ENCODE data around the gene ARSG.
A peak's percentile ranks its signal among the peaks of the same experiment; 100 is the strongest.
"Not testable (repeated sequence)": the region's sequence is repeated elsewhere in the genome, so short reads cannot be mapped to it uniquely, and the experiment has no call there.

Gene ARSG

GRCh38 chr17:68277807-68278206 is 13.5 kb upstream of the ARSG start:
- DNase-seq (ENCODE audit: low read depth, low spot score): no peak

DNA sequence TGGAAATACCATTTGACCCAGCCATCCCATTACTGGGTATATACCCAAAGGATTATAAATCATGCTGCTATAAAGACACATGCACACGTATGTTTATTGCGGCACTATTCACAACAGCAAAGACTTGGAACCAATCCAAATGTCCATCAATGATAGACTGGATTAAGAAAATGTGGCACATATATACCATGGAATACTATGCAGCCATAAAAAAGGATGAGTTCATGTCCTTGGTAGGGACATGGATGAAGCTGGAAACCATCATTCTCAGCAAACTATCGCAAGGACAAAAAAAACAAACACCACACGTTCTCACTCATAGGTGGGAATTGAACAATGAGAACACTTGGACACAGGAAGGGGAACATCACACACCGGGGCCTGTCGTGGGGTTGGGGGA is 9.3 kb upstream of the ARSG start:
- not testable (repeated sequence) for DNase-seq (ENCODE audit: low read depth, low spot score)

DNA sequence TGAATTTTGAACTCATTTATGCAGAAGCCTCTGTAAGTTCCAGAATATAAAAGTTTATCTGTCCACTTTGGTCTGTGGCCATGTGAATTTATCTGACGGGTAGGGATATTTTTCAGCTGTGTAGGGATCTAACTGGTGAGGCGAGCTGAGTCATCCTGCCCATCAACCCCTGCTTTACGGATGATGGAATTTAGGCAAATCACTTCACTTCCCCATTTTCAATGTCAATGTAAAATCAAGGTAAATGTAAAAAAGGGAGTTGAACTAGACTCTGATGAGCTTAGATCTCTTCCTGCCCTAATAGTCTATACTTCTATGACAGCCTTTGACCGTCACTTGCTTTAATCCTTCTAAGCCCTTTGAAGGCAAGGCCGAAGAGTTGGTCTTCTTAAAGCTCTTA is 2.9 kb upstream of the ARSG start:
- no peak for DNase-seq (ENCODE audit: low read depth, low spot score)

DNA sequence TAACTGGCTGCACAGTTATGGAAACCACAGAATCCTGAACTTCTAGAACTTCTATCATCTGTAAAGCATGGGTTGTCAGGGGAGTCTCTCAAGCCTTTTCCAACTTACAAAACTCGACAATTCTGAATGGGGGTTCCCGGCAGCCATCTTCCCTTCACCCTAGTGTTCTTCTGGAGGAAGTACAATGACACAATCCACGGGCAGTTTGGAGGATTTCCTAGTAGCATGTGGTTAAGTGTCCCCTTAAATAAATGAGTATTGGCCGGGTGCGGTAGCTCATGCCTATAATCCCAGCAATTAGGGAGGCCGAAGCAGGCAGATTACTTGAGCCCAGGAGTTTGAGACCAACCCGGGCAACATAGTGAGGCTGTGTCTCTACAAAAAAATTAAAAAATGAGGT is 2.5 kb upstream of the ARSG start:
- DNase-seq (ENCODE audit: low read depth, low spot score): no peak

- peak; percentile 3 for DNase-seq (ENCODE audit: low read depth, low spot score)
These were observed 1.8 kb upstream of the ARSG start for GRCh38 chr17:68289473-68289872.

DNA sequence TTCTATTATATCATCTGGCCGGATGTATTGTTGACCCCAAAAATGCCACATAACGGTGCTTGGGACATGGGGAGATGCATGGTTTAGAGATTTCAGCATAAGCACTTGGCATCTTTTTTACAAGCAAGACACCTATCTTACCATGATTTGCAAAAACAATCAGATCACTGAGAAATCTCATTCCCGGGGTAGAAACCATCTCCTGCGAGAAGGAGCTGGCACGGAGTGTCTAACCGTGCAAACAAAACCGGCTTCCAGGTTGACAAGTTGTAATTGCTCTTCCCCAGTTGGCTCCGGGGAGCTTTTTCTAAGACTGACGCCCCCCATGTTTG is 1.4 kb upstream of the ARSG start:
- DNase-seq (ENCODE audit: low read depth, low spot score): no peak

DNA sequence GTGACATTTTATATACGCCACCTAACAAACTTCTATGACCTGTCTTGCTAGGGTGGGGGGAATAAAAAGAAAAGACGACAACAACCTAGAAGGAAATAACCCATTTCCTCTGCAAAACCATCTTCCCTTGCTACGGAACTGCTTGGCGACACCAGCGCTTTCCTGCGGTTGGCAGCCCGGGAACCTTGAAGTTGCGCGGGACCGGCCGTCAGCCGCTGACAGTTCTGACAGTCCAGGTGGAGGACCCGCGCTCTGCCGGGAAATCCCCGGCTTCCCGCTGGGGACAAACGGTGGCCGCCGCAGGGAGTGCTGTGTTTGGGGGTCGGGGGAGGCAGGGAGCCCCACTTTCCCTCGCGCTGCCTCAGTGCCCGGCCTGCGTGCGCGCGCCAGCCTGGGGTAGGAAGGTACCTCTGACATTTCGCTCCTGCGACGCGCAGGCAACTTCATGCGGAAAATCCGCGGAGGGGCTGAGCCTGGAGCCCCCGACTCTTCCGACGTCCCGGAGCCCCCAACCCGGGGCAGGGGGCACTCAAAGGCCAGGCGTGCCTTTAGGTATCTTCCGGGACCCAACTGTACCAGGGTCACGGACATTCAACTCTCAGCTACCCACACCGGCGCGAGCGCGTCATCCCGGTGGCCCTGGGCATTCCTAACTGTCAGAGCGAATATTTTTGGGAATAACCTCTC is 884 bp upstream of the ARSG start:
- DNase-seq (ENCODE audit: low read depth, low spot score): peak; percentile 51

DNA sequence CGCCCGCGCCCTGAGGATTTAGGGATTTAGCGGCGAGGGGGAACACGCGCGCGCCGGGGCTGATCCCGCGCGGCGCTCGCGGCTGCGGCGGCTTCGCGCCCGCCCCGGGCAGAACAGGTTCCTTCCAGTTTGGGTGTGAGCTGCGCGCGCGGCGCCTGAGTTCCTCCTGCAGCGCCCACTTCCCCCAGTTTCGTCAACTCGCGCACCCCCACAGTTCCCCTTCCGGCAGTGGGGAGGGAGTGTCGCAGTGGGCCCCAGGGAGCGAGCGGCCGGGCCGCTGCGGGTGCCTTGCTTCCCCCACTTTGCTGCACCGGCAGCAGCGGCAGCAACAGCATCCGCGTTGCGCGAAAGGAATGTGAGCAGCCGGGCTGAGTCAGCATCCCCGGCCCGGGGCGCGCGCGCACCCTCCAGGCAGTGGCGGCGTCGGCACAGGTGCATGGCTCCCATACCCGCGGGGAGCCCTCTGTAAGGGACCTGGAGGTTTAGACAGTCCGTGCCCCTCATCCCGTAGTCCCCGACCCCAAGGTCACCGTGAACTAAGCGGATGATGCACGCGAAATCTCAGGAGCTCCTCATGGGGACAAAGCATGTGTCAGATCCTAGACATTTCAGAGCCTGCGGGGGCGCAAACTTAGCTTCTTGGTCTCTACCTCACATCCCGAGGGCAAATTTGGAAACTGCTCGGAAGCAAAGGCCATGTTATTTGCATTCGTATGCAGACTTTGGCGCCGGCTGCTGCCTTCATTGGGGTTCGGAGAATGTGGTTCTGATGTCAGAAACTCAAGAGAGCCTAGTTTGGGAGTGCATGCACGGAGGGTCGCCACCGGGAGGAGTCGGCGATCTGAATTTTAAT is 767 bp downstream of the ARSG start:
- peak; percentile 91 for DNase-seq (ENCODE audit: low read depth, low spot score)

DNA sequence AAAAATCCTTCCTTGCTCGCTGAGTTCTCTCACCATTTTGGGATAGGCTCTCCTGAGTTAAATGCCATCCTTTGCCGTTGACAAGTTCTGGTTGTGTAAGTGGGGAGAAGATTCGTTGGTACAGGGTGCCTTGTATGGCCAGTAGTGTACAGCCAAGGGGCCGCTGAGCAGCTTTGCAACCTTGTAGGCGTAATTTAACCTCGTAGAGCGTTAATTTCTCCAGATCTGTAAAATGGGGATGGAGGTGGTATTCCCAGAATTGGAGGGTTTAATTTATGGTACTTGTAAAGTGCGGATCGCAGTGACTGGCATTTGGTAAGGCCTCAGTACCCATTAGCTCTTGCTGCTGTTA is 1.4 kb downstream of the ARSG start:
- DNase-seq (ENCODE audit: low read depth, low spot score): no peak

DNA sequence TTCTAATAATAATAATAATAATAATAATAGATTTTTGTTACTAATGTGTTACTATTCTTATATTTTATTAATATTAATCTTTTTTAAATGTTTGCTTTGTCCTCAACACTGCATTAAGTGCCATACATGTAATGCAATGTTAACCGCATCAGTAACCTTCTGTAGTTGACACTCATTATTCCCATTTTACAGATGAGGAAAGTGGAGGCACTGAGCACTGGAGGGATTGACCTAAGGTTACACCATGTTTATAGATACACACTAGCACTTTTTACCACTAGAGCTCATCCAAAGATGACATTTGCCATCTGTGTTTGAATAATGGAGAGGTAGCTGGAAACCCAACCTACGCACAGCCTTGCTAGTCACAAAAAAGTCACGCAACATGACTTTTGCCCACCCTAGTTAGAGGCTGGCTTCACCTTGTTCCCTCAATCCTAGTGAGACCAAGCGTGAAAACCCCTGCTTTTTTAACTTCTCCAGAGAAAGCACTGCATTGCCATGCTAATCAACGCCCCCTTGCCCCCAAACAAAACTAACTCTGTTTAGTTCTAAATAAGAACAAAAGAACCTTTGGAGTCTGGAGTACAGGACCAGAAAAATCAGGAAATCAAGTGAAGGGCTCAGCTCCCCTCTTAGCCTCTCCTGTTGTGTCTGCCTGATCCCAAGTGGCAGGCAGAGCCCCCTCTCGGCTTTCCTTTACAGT is 2.3 kb downstream of the ARSG start:
- DNase-seq (ENCODE audit: low read depth, low spot score): no peak

GRCh38 chr17:68294196-68294555 is 2.9 kb downstream of the ARSG start:
- peak; percentile 79 for DNase-seq (ENCODE audit: low read depth, low spot score)

GRCh38 chr17:68294617-68295016 is 3.3 kb downstream of the ARSG start:
- no peak for DNase-seq (ENCODE audit: low read depth, low spot score)

DNA sequence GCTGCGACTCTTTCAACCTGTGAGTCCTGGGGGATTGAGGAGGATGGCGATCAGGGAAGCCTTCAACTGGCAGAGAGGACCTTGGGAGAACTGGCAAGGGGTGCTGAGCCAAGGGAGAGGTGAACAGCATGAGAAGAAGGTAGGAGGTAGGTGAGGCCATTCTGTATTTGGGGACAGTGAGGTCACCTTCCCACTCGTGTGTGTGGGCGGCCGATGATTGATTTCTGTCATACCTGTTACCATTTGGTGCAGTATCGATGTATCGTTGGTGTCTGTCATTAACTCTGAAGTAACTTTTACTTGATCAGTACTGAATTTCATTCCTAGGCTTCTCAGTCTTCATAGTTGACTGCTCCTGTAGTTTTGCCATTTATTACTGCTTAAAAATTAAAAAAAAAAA is 3.8 kb downstream of the ARSG start:
- DNase-seq (ENCODE audit: low read depth, low spot score): no peak

- DNase-seq (ENCODE audit: low read depth, low spot score): peak; percentile 86
These were observed 5.2 kb downstream of the ARSG start for GRCh38 chr17:68296217-68297191.

GRCh38 chr17:68297195-68297594 is 5.9 kb downstream of the ARSG start:
- no peak for DNase-seq (ENCODE audit: low read depth, low spot score)

GRCh38 chr17:68298601-68299000 is 7.3 kb downstream of the ARSG start:
- DNase-seq (ENCODE audit: low read depth, low spot score): no peak

DNA sequence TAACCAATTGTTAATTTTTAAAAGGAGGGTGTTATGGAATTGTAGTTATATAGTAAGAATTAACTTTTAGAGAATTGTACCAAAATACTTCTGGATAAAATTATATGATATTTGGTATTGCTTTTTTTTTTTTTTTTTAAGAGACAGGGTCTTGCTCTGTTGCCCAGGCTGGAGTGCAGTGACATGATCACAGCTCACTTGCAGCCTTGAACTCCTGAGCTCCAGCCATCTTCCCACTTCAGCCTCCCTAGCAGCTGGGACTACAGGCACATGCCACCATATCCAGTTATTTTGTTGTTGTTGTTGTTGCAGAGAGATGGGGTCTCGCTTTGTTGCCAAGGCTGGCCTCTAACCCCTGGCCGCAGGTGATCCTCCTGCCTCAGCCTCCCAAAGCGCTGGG is 8.5 kb downstream of the ARSG start:
- no peak for DNase-seq (ENCODE audit: low read depth, low spot score)

DNA sequence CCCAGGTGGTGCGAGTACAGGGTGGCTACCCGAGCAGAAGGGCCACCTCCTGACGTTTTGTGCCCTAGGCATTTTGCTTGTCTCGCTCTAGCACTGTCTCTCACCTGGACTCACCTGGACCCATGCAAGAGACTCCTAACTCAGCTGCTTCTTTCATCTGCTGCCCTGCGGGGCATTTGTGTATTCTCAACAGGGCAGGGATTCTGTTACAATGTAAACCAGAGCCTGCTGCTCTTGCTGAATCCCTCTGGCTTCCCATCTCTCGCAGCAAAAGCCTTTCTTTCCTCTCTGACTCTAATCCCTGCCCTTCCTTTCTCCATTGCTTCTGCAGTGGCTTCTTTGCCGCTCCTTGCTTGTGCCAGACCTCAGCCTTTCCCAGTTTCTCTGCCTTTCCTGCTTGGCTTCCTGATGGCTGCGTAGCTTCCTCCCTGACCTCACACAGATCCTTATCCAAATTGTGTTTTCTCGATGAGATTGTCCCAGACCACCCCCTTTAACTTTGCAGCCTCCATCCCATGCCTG is 10.2 kb downstream of the ARSG start:
- DNase-seq (ENCODE audit: low read depth, low spot score): peak; percentile 85

DNA sequence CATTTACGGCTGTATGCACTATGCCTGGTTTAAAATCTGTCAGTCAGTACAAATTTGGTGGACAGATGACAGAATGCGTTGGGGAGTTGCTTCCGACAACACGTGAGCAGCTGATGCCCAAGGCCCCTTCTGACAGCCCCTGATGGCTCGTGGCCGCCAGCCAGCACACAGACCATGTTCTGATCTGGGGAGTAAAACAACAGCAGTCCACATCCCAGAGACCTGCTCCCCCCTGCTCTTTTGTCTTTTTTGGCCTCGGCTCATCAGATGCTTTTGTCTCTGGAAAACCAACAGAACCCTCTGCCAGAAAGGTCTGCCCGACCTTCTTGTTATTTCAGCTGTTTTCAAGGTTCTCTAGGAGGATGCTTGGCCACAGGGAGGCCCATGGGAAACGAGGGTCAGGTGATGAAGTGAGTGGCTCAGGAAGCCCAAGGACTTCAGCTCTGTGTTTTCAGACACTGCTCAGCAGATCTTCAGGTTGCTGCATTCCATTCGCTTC is 10.8 kb downstream of the ARSG start:
- DNase-seq (ENCODE audit: low read depth, low spot score): peak; percentile 66

GRCh38 chr17:68302666-68303065 is 11.4 kb downstream of the ARSG start:
- no peak for DNase-seq (ENCODE audit: low read depth, low spot score)

DNA sequence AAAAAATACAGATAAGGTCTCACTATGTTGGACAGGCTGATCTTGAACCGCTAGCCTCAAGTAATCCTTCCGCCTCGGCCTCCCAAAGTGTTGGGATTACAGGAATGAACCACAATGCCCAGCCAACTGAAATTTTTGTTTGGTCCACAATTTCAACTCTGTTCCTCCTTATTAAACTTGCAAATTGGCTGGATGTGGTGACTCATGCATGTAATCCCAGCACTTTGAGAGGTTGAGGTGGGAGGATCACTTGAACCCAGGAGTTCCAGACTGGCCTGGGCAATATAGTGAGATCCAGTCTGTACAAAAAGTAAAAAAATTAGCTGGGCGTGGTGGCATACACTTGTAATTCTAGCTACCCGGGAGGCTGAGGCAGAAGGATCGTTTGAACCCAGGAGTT is 13.4 kb downstream of the ARSG start:
- no peak for DNase-seq (ENCODE audit: low read depth, low spot score)
